ENCODE results near the gene BPIFA2. TPM values are rescaled to one million over a fixed set of nuclear protein-coding genes. Genes with fewer than 3 reads are reported as not detected.

The BPIFA2 gene
- total RNA-seq, 1 donor from 2014 or later, result not detected

DNA sequence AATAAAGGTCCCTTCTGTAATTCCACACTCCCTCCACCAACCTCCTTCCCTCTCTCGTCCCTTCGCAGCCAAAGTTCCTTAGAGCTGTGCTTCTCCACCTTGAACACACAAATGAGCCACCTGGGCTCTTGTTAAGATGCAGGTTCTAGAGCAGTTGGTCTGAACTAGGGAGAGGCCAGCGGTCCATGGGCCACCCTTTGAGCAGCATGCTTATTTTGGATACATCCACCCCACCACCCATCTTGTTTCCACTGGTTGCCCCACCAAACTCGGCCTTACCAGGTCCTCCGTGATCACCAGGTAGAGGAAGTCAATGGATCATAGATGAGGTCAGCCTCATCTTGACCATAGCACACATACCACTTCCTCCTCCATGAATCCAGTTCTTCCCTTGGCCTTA lies 7.3 kb upstream of the BPIFA2 start:
- no peaks in the 10 kb centered on the region for H3K4me1 Mint-ChIP-seq
- peaks cover 4% of the 10 kb centered on the region for H3K27me3 Mint-ChIP-seq
- ChIA-PET CTCF (no interaction called here), POLR2A (no interaction called here)
- no peak overlapping the region for H3K4me3 Mint-ChIP-seq
- H3K9me3 Mint-ChIP-seq, result no peaks in the 10 kb centered on the region
- DNase-seq (no peak), ATAC-seq (ENCODE audit: low read depth) (no peak)
- intact Hi-C loops (cut with micrococcal nuclease), result no loop called here
- TF ChIP-seq CTCF (IDR thresholded peaks at IDR 0.05), result no peak
- no peaks in the 10 kb centered on the region for H3K36me3 Mint-ChIP-seq (ENCODE audit: low read depth)
- H3K27ac Mint-ChIP-seq, result no peak overlapping the region

GRCh38 chr20:33162313-33162712 lies 5.6 kb upstream of the BPIFA2 start:
- Mint-ChIP-seq H3K36me3 (ENCODE audit: low read depth) (no peaks in the 10 kb centered on the region), H3K9me3 (no peaks in the 10 kb centered on the region), H3K4me3 (no peak overlapping the region), H3K27ac (no peak overlapping the region), H3K27me3 (peaks cover 8% of the 10 kb centered on the region), H3K4me1 (no peaks in the 10 kb centered on the region)
- intact Hi-C loops (cut with micrococcal nuclease), result no loop called here
- DNase-seq, result no peak
- ChIA-PET CTCF (no interaction called here), POLR2A (no interaction called here)
- TF ChIP-seq CTCF (IDR thresholded peaks at IDR 0.05), result no peak
- no peak for ATAC-seq (ENCODE audit: low read depth)

GRCh38 chr20:33162753-33163152 lies 5.2 kb upstream of the BPIFA2 start:
- H3K9me3 Mint-ChIP-seq, result no peaks in the 10 kb centered on the region

DNA sequence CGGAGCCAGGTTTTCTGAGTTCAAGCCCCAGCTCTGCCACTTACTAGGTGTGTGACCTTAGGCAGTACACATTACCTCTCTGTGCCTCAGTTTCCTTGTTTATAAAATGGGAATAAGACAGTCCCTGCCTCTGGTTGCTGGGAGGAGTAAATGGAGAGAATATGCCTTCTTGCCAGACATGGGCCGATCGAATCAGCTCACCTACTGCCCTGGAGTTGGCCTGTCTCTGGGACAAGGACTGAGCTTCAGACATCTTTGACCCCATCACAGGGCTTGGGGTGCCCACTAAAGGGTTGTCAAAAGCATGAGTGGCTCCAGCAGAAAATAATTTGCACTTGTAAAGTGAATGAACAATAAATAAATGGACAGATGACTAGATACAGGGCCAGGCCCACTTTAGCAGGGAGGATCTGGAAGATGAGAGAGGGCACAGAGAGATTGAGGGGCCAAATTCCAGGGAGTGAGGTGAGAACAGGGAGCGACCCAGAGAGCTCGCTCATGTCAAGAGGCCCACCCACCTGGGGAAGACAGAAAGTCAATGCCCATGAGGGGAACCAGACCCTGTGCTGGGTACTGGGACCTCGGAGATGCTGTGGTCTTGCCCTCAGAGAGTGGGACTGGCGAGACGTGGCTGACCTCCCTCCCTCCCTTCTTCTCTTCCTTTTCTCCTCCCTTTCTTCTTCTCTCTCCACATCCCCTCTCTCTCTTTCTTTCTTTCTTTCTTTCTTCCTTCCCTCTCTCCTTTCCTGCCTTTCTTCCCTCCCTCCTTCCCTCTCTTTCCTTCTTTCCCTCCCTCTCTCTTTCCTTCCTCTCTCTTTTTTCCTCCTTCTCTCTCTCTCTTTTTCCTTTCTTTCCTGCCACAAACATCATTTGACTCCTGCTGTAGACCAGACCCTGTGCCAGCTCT lies 3.9 kb upstream of the BPIFA2 start:
- DNase-seq (no peak), ATAC-seq (ENCODE audit: low read depth) (no peak)
- Mint-ChIP-seq H3K9me3 (peaks cover 8% of the 10 kb centered on the region), H3K27ac (no peak overlapping the region), H3K4me3 (no peak overlapping the region), H3K27me3 (peaks cover 12% of the 10 kb centered on the region), H3K36me3 (ENCODE audit: low read depth) (no peaks in the 10 kb centered on the region), H3K4me1 (no peaks in the 10 kb centered on the region)
- ChIA-PET CTCF (no interaction called here), POLR2A (no interaction called here)
- no peak for TF ChIP-seq CTCF (IDR thresholded peaks at IDR 0.05)
- intact Hi-C loops (cut with micrococcal nuclease), result no loop called here

More at GRCh38 chr20:33162753-33163152, 5.2 kb upstream of the BPIFA2 start:
- no peak for ATAC-seq (ENCODE audit: low read depth)
- ChIA-PET POLR2A (no interaction called here), CTCF (no interaction called here)
- H3K27me3 Mint-ChIP-seq, result peaks cover 10% of the 10 kb centered on the region
- no peak for TF ChIP-seq CTCF (IDR thresholded peaks at IDR 0.05)
- no peaks in the 10 kb centered on the region for H3K4me1 Mint-ChIP-seq
- no peak for DNase-seq
- intact Hi-C loops (cut with micrococcal nuclease), result no loop called here
- H3K36me3 Mint-ChIP-seq (ENCODE audit: low read depth), result no peaks in the 10 kb centered on the region
- H3K27ac Mint-ChIP-seq, result no peak overlapping the region
- no peak overlapping the region for H3K4me3 Mint-ChIP-seq

DNA sequence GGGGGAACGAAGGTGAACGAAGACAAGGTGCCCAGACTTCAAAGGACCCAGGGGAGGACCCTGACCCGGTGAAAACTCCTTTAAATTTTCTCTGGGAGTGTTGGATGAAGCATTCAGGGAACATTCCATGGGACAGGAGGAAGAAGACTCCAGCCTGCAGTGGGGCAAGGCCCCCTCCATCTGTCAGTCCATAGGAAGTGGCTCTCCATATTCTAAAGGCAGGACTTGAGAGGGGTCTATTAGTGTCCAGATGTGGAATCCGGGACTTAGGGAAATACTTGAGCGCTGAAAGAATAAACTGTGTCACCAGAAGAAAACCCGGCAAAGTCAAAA lies 3.2 kb upstream of the BPIFA2 start:
- intact Hi-C loops (cut with micrococcal nuclease), result no loop called here
- no peaks in the 10 kb centered on the region for H3K36me3 Mint-ChIP-seq (ENCODE audit: low read depth)
- peaks cover 12% of the 10 kb centered on the region for H3K27me3 Mint-ChIP-seq
- TF ChIP-seq CTCF (IDR thresholded peaks at IDR 0.05), result no peak
- H3K27ac Mint-ChIP-seq, result no peak overlapping the region
- no peak for DNase-seq
- H3K4me3 Mint-ChIP-seq, result no peak overlapping the region
- CTCF ChIA-PET, result no interaction called here
- no peaks in the 10 kb centered on the region for H3K4me1 Mint-ChIP-seq
- POLR2A ChIA-PET, result no interaction called here
- H3K9me3 Mint-ChIP-seq, result peaks cover 12% of the 10 kb centered on the region
- ATAC-seq (ENCODE audit: low read depth), result no peak
